ENCODE results near the gene CELF1. TPM values are rescaled to one million over a fixed set of nuclear protein-coding genes. Genes with fewer than 3 reads are reported as not detected.

The CELF1 gene
- total and polyA plus RNA-seq, 2 of the 13 experiments (the other 11 are each of a cell fraction or from before 2014, with no cell fraction given): 69.0 to 80.1 TPM

GRCh38 chr11:47552056-47552565 is 821 bp downstream of the CELF1 start:
- peaks cover 55% of the 10 kb centered on the region for H3K79me2 ChIP-seq (ENCODE audit: insufficient read depth, low read length)
- peaks cover 47% of the 10 kb centered on the region for H3K4me1 ChIP-seq (ENCODE audit: insufficient read depth, low read length)
- under 1% methylated on average over 12 of the region's 22 CpGs for WGBS (ENCODE audit: low lambda C conversion rate)
- ChIA-PET POLR2A (interaction anchor here (0.8 to 2.6 kb wide), 4 partner anchors 13 to 126 kb away, joined by 3 to 19 read pairs (median 3); partner anchors contain the start of genes KBTBD4, NDUFS3, PSMC3 and PTPMT1), CTCF (ENCODE audit: low intra/inter-chr PET ratio, low total read pairs) (no interaction called here)
- H4K20me1 ChIP-seq (ENCODE audit: insufficient read depth, low read length): peaks cover 38% of the 10 kb centered on the region
- BruUV-seq (replicated peaks): no TSS peak
- peak overlapping the region; percentile 81 for H3K27ac ChIP-seq (ENCODE audit: extremely low read length, insufficient read depth, low read length)
- H3K27me3 ChIP-seq (ENCODE audit: control insufficient read depth in 1 of 2, insufficient read depth in 2 of 2, low read length in 2 of 2): no peaks in the 10 kb centered on the region
- H3K4me3 ChIP-seq (replicated peaks in 1 of 3; ENCODE audit: insufficient read depth in 1 of 3, low read depth in 2 of 3, low read length in 3 of 3): peak overlapping the region; percentile 69 to 98 (median 69)
- H2AFZ ChIP-seq (ENCODE audit: low read length): no peak overlapping the region
- no peaks in the 10 kb centered on the region for H3K9me3 ChIP-seq (ENCODE audit: low read length)
- in situ Hi-C loops (cut with HindIII; ENCODE audit: extremely low pct_ligation_motif_present, low pct_unique_long_range_greater_than_20kb) (no loop called here), intact Hi-C loops (cut with micrococcal nuclease; ENCODE audit: unreplicated experiment) (loop anchor here (5.0 kb wide), 1 partner anchor 65 kb away; no protein-coding TSS in a partner anchor)
- peak; percentile 12 for DNase-seq (ENCODE audit: low spot score)
- H3K9ac ChIP-seq (ENCODE audit: insufficient read depth, low read depth, low read length): peak overlapping the region; percentile 95
- FAIRE-seq: peak; percentile 44
- peaks cover 0 to 3% of the 10 kb centered on the region in 2 experiments; a peak in 2 of 5 replicates for H3K36me3 ChIP-seq (replicated peaks in 1 of 2; ENCODE audit: control insufficient read depth in 1 of 2, insufficient read depth in 2 of 2, low read length in 2 of 2)
- peak overlapping the region; percentile 81 for H3K4me2 ChIP-seq (ENCODE audit: low read depth, low read length)
- ATAC-seq: peak; percentile 18
- TF ChIP-seq PHF20 (CRISPR knock-in tag; IDR thresholded peaks at IDR 0.05) (no peak), ZNF136 (CRISPR knock-in tag; IDR thresholded peaks at IDR 0.05; ENCODE audit: low read depth) (no peak), ZNF619 (CRISPR knock-in tag; IDR thresholded peaks at IDR 0.05) (0 out of 2 replicates have a peak, but pooled peaks have one; percentile 66), ZNF503 (CRISPR knock-in tag; IDR thresholded peaks at IDR 0.05) (0 out of 2 replicates have a peak, but pooled peaks have one; percentile 49), ZNF780A (CRISPR knock-in tag; IDR thresholded peaks at IDR 0.05) (0 out of 2 replicates have a peak, but pooled peaks have one; percentile 12), ZNF143 (CRISPR knock-in tag; IDR thresholded peaks at IDR 0.05) (no peak), TSC22D2 (CRISPR knock-in tag; IDR thresholded peaks at IDR 0.05; ENCODE audit: borderline replicate concordance) (peak; percentile 7; the same call in 1 of the 2 replicates), SP4 (CRISPR knock-in tag; IDR thresholded peaks at IDR 0.05) (peak; percentile 36; the same call in 1 of the 2 replicates), ZBTB7A (CRISPR knock-in tag; IDR thresholded peaks at IDR 0.05) (peak; percentile 49; the same call in 1 of the 2 replicates), ZMYM3 (CRISPR knock-in tag; IDR thresholded peaks at IDR 0.05) (peak; percentile 37), ZNF766 (CRISPR knock-in tag; IDR thresholded peaks at IDR 0.05; ENCODE audit: borderline replicate concordance) (0 out of 2 replicates have a peak, but pooled peaks have one; percentile 6), KDM2A (CRISPR knock-in tag; IDR thresholded peaks at IDR 0.05; ENCODE audit: borderline replicate concordance, low read depth) (0 out of 2 replicates have a peak, but pooled peaks have one; percentile 7), AKNA (CRISPR knock-in tag; IDR thresholded peaks at IDR 0.05; ENCODE audit: borderline replicate concordance) (peak; percentile 52; the same call in 1 of the 2 replicates), ZFAT (CRISPR knock-in tag; conservative IDR thresholded peaks at IDR 0.05) (0 out of 2 replicates have a peak, but pooled peaks have one; percentile 22), ZNF724P (CRISPR knock-in tag; IDR thresholded peaks at IDR 0.05; ENCODE audit: borderline replicate concordance) (0 out of 2 replicates have a peak, but pooled peaks have one; percentile 13), ZNF530 (CRISPR knock-in tag; IDR thresholded peaks at IDR 0.05; ENCODE audit: low read depth) (no peak)
